HCT116 (cell line): Measurements from ENCODE around the gene TNNT2.

ENCODE experiments used
- CTCF ChIP-seq, 3 experiments: fragments of 200-600 bp in 1 of 3; sonication (generic) in 1 of 3; IDR thresholded peaks in 2 of 3; conservative IDR thresholded peaks in 1 of 3; 2 replicates each; pipeline ENCODE4 v1.5.1; 2012 to 2017; ENCODE audit warnings: low read depth in 2 of 3, low read length in 2 of 3, antibody characterized with exemption in 1 of 3, borderline replicate concordance in 1 of 3, control low read depth in 1 of 3, mild to moderate bottlenecking in 1 of 3, mixed read lengths in 1 of 3, mixed run types in 1 of 3, moderate library complexity in 1 of 3; ENCODE audit not compliant: insufficient read depth in 1 of 3
- POLR2AphosphoS5 ChIP-seq: IDR thresholded peaks from 2 replicates; pipeline ENCODE4 v1.6.1; 2011; ENCODE audit warnings: mild to moderate bottlenecking, low read depth, low read length, moderate library complexity
- REST ChIP-seq: IDR thresholded peaks from 2 replicates; pipeline ENCODE4 v1.6.1; 2012; ENCODE audit warnings: low read depth

GRCh38 chr1:201406831-201407406 is 29.4 kb upstream of the TNNT2 start:
- no peak for TF ChIP-seq CTCF (IDR thresholded peaks at IDR 0.05 in 2 of 3, conservative IDR thresholded peaks at IDR 0.05 in 1 of 3; ENCODE audit: borderline replicate concordance in 1 of 3, insufficient read depth in 1 of 3, low read depth in 2 of 3, low read length in 2 of 3)
- TF ChIP-seq POLR2AphosphoS5, result no peak
- no peak for TF ChIP-seq REST
